T follicular helper cell (primary cell): Measurements from ENCODE around the gene PNMT.
"Not testable (repeated sequence)": the region's sequence is repeated elsewhere in the genome, so short reads cannot be mapped to it uniquely, and the experiment has no call there.

Experiments
- DNase-seq: peaks from one replicate; pipeline ENCODE4 v3.0.0-alpha.2; 2020; ENCODE audit warnings: low read depth

The PNMT gene

DNA sequence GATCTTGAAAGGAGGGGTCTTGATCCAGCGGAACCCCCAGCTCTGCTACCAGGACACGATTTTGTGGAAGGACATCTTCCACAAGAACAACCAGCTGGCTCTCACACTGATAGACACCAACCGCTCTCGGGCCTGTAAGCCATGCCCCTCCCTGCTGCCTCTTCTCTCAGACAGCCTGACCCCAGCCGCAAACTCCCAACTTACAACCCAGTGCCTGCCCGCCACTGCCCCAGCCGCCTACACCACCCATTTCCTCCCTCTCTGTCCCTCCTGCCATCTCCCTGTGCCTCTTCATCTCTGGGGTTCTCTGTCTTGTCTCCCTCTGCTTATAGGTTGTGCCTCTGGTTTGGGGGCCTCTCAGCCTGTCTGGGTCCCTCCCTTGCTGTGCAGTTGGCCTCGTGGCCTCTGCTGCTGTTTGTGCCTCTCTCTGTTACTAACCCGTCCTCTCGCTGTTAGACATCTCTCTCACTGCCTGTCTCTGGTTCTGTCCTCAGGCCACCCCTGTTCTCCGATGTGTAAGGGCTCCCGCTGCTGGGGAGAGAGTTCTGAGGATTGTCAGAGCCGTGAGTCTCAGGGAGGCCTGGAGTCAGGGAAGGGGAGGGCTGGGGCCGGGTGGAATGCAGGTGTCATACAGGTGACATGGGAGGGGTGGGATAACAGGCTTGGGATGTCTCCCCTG is 41.2 kb downstream of the PNMT start:
- DNase-seq = no peak

GRCh38 chr17:39709998-39710964 is 42.0 kb downstream of the PNMT start:
- no peak for DNase-seq

DNA sequence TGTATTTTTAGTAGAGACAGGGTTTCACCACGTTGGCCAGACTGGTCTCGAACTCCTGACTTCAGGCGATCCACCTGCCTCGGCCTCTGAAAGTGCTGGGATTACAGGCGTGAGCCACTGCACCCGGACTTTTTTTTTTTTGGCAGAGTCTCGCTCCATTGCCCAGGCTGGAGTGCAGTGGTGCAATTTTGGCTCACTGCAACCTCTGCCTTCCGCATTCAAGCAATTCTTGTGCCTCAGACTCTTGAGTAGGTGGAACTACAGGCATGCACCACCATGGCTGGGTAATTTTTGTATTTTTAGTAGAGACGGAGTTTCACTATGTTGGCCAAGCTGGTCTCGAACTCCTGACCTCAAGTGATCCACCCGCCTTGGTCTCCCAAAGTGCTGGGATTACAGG is 42.8 kb downstream of the PNMT start:
- not testable (repeated sequence) for DNase-seq

DNA sequence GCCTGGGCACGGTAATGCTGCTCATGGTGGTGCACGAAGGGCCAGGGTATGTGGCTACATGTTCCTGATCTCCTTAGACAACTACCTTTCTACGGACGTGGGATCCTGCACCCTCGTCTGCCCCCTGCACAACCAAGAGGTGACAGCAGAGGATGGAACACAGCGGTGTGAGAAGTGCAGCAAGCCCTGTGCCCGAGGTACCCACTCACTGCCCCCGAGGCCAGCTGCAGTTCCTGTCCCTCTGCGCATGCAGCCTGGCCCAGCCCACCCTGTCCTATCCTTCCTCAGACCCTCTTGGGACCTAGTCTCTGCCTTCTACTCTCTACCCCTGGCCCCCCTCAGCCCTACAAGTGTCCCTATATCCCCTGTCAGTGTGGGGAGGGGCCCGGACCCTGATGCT is 43.6 kb downstream of the PNMT start:
- DNase-seq = no peak

GRCh38 chr17:39714234-39714633 is 46.0 kb downstream of the PNMT start:
- DNase-seq = no peak

DNA sequence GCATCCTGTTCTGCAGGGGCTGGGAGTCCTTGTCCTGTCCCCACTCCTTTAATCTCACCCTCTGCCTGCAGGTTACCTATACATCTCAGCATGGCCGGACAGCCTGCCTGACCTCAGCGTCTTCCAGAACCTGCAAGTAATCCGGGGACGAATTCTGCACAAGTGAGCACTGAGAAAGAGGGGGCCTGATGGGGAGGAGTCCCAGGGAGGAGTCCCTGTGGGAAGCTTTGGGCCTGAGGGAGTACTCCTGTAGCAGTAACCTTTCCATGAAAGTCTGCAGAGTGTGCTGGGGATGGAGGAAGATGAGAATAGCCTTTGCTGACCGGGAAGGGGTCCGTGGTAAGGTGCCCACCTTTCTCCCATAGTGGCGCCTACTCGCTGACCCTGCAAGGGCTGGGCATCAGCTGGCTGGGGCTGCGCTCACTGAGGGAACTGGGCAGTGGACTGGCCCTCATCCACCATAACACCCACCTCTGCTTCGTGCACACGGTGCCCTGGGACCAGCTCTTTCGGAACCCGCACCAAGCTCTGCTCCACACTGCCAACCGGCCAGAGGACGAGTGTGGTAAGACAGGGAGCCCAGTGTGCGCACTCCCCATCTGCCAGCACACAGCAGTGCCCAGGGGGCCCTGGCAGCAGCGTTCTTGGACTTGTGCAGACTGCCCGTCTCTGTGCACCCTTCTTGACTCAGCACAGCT is 47.3 kb downstream of the PNMT start:
- no peak for DNase-seq

GRCh38 chr17:39716073-39716818 is 48.0 kb downstream of the PNMT start:
- no peak for DNase-seq

- DNase-seq = no peak
Measured at GRCh38 chr17:39716879-39717536, 48.8 kb downstream of the PNMT start.

GRCh38 chr17:39717660-39718059 is 49.4 kb downstream of the PNMT start:
- DNase-seq = no peak

DNA sequence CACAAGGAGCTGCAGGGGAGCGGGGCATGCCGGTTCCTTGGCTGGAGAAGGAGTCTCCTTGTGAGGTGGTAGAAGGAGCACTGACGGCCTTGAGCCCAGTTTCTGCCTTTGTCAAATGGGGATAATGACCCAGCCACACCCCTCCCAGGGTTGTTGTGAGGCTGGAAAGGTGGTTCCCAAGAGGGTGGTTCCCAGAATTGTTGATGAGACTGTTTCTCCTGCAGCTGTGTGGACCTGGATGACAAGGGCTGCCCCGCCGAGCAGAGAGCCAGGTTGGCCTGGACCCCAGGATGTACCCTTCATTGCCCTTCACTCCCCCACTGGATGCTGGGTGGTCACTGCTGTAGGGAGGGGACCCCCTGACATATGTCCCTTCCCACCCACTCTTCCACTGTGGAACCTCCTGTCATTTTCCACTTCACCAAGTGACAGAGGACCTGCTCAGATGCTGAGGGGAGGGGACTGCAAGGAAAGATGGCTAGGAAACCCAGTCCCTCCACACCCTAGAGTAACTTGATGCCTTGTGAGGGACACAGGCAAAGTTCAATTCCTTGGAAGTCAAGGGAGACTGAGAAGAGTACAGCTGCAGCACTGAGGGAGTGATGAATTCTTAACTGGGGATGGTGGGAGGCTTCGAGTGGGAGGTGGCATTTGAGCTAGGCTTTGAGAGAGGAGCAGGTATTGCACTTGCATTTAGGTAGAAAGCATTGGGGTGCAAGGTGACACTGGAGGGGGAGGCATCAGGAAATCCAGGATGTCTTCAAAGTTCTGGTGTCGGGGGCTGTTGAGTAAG is 51.5 kb downstream of the PNMT start:
- no peak for DNase-seq
